ENCODE measurements around the gene MAP2.

DNA sequence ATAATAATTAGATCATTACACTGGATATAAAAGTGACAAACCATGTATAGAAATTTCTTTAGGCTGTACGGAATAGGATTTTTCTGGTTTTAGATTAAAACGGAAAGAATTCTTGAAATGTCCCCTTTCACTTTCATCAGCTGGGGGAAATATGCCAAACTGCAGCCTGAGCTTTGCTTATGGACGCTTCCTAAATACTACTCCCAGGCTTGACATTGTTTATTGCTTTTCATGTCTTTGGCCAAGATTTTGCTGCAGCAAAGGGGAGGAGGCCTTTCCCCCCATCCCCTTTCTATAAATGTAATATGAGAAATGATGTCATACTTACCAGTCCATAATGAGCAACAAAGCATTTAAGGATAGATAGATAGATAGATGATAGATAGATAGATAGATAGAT is 158.4 kb downstream of the MAP2 start:
- TF ChIP-seq, protein P1, sequence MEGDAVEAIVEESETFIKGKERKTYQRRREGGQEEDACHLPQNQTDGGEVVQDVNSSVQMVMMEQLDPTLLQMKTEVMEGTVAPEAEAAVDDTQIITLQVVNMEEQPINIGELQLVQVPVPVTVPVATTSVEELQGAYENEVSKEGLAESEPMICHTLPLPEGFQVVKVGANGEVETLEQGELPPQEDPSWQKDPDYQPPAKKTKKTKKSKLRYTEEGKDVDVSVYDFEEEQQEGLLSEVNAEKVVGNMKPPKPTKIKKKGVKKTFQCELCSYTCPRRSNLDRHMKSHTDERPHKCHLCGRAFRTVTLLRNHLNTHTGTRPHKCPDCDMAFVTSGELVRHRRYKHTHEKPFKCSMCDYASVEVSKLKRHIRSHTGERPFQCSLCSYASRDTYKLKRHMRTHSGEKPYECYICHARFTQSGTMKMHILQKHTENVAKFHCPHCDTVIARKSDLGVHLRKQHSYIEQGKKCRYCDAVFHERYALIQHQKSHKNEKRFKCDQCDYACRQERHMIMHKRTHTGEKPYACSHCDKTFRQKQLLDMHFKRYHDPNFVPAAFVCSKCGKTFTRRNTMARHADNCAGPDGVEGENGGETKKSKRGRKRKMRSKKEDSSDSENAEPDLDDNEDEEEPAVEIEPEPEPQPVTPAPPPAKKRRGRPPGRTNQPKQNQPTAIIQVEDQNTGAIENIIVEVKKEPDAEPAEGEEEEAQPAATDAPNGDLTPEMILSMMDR (IDR thresholded peaks at IDR 0.05; ENCODE audit: low read depth, low read length): no peak
- TF ChIP-seq POLR2A (IDR thresholded peaks at IDR 0.05; ENCODE audit: extremely low read depth, insufficient read length) (no peak), MYC (IDR thresholded peaks at IDR 0.05; ENCODE audit: low read depth, low read length) (no peak)
- TF ChIP-seq, protein P2, sequence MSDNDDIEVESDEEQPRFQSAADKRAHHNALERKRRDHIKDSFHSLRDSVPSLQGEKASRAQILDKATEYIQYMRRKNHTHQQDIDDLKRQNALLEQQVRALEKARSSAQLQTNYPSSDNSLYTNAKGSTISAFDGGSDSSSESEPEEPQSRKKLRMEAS (IDR thresholded peaks at IDR 0.05; ENCODE audit: low read depth, low read length): no peak
